ENCODE results near the gene GINS1.

DNA sequence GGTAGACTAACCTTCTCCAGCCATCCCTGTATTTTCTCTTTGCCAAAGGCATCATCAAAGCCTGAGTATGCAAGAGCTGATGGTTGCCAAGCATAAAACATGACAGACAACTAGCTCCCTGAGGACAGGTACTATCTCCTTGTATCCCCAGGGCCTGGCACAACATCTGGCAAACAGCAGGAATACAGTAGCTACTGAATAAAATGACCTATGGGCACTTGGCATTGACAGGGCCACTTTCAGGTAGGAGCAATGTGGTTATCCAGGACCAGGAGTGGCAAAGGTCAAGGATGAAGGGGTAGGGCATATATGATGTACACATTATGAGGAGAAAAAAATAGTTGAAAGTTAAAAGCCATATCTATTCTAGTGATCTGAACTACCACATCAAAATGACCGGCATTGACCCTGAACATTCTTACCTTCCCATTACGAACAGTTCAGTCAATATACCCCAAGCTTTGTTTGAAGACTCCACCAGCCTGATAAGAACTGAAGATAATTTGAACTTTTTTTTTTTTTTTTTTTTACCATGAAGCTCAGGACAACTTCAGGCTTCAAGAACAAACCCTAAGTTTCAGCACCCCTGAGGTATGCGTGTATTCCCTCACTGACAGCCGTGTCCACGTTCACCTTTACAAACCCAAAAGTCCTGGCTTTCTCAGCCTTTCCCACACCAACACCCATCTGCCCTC lies 29.1 kb upstream of the GINS1 start:
- TF ChIP-seq, protein P1, sequence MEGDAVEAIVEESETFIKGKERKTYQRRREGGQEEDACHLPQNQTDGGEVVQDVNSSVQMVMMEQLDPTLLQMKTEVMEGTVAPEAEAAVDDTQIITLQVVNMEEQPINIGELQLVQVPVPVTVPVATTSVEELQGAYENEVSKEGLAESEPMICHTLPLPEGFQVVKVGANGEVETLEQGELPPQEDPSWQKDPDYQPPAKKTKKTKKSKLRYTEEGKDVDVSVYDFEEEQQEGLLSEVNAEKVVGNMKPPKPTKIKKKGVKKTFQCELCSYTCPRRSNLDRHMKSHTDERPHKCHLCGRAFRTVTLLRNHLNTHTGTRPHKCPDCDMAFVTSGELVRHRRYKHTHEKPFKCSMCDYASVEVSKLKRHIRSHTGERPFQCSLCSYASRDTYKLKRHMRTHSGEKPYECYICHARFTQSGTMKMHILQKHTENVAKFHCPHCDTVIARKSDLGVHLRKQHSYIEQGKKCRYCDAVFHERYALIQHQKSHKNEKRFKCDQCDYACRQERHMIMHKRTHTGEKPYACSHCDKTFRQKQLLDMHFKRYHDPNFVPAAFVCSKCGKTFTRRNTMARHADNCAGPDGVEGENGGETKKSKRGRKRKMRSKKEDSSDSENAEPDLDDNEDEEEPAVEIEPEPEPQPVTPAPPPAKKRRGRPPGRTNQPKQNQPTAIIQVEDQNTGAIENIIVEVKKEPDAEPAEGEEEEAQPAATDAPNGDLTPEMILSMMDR (IDR thresholded peaks at IDR 0.05; ENCODE audit: low read length): no peak
- TF ChIP-seq EZH2 (optimal IDR thresholded peaks at IDR 0.05; ENCODE audit: low read depth, low read length): no peak
- TF ChIP-seq EZH2phosphoT487 (IDR thresholded peaks at IDR 0.05; ENCODE audit: low read length): no peak
